ENCODE data around the gene CCNB3. TPM values are rescaled to one million over a fixed set of nuclear protein-coding genes. Genes with fewer than 3 reads are reported as not detected.

The CCNB3 gene, protein sequence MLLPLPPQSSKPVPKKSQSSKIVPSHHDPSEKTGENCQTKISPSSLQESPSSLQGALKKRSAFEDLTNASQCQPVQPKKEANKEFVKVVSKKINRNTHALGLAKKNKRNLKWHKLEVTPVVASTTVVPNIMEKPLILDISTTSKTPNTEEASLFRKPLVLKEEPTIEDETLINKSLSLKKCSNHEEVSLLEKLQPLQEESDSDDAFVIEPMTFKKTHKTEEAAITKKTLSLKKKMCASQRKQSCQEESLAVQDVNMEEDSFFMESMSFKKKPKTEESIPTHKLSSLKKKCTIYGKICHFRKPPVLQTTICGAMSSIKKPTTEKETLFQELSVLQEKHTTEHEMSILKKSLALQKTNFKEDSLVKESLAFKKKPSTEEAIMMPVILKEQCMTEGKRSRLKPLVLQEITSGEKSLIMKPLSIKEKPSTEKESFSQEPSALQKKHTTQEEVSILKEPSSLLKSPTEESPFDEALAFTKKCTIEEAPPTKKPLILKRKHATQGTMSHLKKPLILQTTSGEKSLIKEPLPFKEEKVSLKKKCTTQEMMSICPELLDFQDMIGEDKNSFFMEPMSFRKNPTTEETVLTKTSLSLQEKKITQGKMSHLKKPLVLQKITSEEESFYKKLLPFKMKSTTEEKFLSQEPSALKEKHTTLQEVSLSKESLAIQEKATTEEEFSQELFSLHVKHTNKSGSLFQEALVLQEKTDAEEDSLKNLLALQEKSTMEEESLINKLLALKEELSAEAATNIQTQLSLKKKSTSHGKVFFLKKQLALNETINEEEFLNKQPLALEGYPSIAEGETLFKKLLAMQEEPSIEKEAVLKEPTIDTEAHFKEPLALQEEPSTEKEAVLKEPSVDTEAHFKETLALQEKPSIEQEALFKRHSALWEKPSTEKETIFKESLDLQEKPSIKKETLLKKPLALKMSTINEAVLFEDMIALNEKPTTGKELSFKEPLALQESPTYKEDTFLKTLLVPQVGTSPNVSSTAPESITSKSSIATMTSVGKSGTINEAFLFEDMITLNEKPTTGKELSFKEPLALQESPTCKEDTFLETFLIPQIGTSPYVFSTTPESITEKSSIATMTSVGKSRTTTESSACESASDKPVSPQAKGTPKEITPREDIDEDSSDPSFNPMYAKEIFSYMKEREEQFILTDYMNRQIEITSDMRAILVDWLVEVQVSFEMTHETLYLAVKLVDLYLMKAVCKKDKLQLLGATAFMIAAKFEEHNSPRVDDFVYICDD (N-terminal part only)
- polyA plus RNA-seq (2013), result 0.26 and 0.61 TPM in 2 replicates

DNA sequence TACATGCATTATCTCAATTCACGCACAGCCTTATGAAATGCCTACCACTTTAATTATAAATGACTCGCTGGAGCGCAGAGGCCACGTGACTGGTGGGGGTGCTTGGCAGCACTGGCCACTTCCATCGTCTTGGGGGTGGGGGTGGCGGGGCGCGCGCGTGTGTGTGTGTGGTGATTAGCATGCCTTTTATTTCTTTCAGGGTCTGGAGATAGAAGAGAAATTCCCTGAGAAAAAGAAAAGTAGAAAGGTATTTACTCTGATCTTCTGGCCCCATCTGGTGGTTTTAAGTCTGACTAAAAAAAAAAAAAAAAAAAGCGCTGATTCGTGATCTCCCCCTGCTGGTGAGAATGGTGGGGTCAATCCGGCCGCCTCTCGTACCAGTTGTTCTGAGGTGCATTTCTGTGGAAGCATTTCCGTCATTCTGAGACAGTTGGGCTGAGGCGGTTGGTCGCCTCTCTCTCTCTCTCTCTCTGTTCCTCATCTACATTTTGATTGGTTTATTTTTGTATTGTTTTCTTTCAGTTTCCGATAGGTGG, at the start of gene CCNB3:
Gene CCNB3, plus strand, starts transcription at position 402 of the 536 bp plus-strand sequence. CDS start 80,399 bp downstream, outside the sequence.
- no peak within 1 kb of the TSS for H2AK5ac ChIP-seq (ENCODE audit: low read length)
- H4K12ac ChIP-seq (ENCODE audit: low read depth, low read length), result peak within 1 kb of the TSS; percentile 44
- peak within 1 kb of the TSS; percentile 30 for H2BK12ac ChIP-seq (ENCODE audit: low read length)
- no CpG with 5 or more reads among the region's 19 CpGs for WGBS (ENCODE audit: extremely low coverage, insufficient coverage, insufficient read length)
- peaks cover 4 to 11% of the 10 kb centered on the region in 2 experiments for H3K4me1 ChIP-seq (ENCODE audit: control insufficient read depth in 1 of 2, insufficient read depth in 2 of 2, low read length in 2 of 2)
- no peaks in the 10 kb centered on the region for H3K36me3 ChIP-seq (ENCODE audit: control insufficient read depth in 1 of 2, insufficient read depth in 2 of 2, low read length in 2 of 2)
- H3K23ac ChIP-seq (ENCODE audit: low read length), result no peak within 1 kb of the TSS
- H3K9me3 ChIP-seq (ENCODE audit: insufficient read depth, low read depth, low read length), result no peaks in the 10 kb centered on the region
- no peak within 1 kb of the TSS for H3K18ac ChIP-seq (ENCODE audit: low read length)
- peak within 1 kb of the TSS; percentile 47 for H4K8ac ChIP-seq (ENCODE audit: low read depth, low read length)
- peak within 1 kb of the TSS; percentile 83 for H3K27ac ChIP-seq (ENCODE audit: low read depth, low read length)
- H3K9ac ChIP-seq (ENCODE audit: low read length), result no peak within 1 kb of the TSS
- no peak within 1 kb of the TSS for H3K4me2 ChIP-seq (ENCODE audit: low read length)
- H3K79me1 ChIP-seq (ENCODE audit: low read length), result peaks cover 24% of the 10 kb centered on the region
- H2AFZ ChIP-seq (ENCODE audit: insufficient read depth, low read length, poor library complexity), result no peak within 1 kb of the TSS
- H3K79me2 ChIP-seq (ENCODE audit: control insufficient read depth, insufficient read depth, low read length, poor library complexity), result peaks cover 4% of the 10 kb centered on the region
- H3K14ac ChIP-seq (ENCODE audit: low read length), result peak within 1 kb of the TSS; percentile 79
- no peaks in the 10 kb centered on the region for H3K27me3 ChIP-seq (ENCODE audit: insufficient read depth, low read length)
- H2BK120ac ChIP-seq (ENCODE audit: insufficient read depth, low read length, poor library complexity), result peak within 1 kb of the TSS; percentile 97
- H4K91ac ChIP-seq (ENCODE audit: low read depth, low read length), result peak within 1 kb of the TSS; percentile 85
- H3K4me3 ChIP-seq (ENCODE audit: low read depth, low read length), result no peak within 1 kb of the TSS
- peak; percentile 23 to 67 for DNase-seq
- peak within 1 kb of the TSS; percentile 80 for H2BK5ac ChIP-seq (ENCODE audit: low read depth, low read length, poor library complexity)
- peak within 1 kb of the TSS; percentile 14 for H3K4ac ChIP-seq (ENCODE audit: low read depth, low read length)

DNA sequence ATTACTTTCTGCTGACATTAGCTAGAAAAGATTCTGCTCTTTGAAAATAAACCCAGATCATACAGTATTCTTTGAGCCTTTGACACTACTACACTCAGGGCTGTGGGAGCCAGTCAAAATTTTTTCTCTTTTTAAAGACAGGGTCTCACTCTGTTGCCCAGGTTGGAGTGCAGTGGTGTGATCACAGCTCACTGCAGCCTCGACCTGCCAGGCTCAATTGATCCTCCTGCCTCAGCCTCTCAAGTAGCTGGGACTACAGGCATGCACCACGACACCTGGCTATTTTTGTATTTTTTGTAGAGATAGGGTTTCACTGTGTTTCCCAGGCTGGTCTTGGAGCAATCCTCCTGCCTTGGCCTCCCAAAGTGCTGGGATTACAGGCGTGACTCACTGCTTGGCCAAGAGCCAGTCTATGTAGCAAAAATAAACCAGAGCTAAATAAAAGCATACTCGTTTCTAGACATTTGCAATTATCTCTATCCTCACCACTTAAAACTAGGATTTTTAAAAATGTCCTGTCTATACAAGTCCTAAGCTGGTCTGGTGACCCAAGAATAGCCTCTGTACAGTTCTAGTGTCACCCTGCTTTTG, 46.9 kb upstream of the CCNB3 start:
- no peak for DNase-seq
- H2AK5ac ChIP-seq (ENCODE audit: low read length), result no peak overlapping the region
- H2BK12ac ChIP-seq (ENCODE audit: low read length), result no peak overlapping the region
- no peak overlapping the region for H3K4me3 ChIP-seq (ENCODE audit: low read depth, low read length)
- peak overlapping the region; percentile 9 for H4K12ac ChIP-seq (ENCODE audit: low read depth, low read length)
- peak overlapping the region; percentile 24 for H4K91ac ChIP-seq (ENCODE audit: low read depth, low read length)
- H3K18ac ChIP-seq (ENCODE audit: low read length), result no peak overlapping the region
- H3K36me3 ChIP-seq (ENCODE audit: control insufficient read depth in 1 of 2, insufficient read depth in 2 of 2, low read length in 2 of 2), result no peaks in the 10 kb centered on the region
- no peaks in the 10 kb centered on the region for H3K27me3 ChIP-seq (ENCODE audit: insufficient read depth, low read length)
- H2BK5ac ChIP-seq (ENCODE audit: low read depth, low read length, poor library complexity), result no peak overlapping the region
- no peak overlapping the region for H4K8ac ChIP-seq (ENCODE audit: low read depth, low read length)
- H2BK120ac ChIP-seq (ENCODE audit: insufficient read depth, low read length, poor library complexity), result no peak overlapping the region
- H3K9ac ChIP-seq (ENCODE audit: low read length), result no peak overlapping the region
- H3K4me2 ChIP-seq (ENCODE audit: low read length), result no peak overlapping the region
- no peak overlapping the region for H3K4ac ChIP-seq (ENCODE audit: low read depth, low read length)
- H3K79me1 ChIP-seq (ENCODE audit: low read length), result no peaks in the 10 kb centered on the region
- peaks cover 0 to 4% of the 10 kb centered on the region in 2 experiments for H3K4me1 ChIP-seq (ENCODE audit: control insufficient read depth in 1 of 2, insufficient read depth in 2 of 2, low read length in 2 of 2)
- H2AFZ ChIP-seq (ENCODE audit: insufficient read depth, low read length, poor library complexity), result no peak overlapping the region
- no peak overlapping the region for H3K14ac ChIP-seq (ENCODE audit: low read length)
- no peak overlapping the region for H3K27ac ChIP-seq (ENCODE audit: low read depth, low read length)
- H3K9me3 ChIP-seq (ENCODE audit: insufficient read depth, low read depth, low read length), result no peaks in the 10 kb centered on the region
- H3K23ac ChIP-seq (ENCODE audit: low read length), result no peak overlapping the region
- WGBS (ENCODE audit: extremely low coverage, insufficient coverage, insufficient read length), result no CpG with 5 or more reads among the region's 4 CpGs
- no peaks in the 10 kb centered on the region for H3K79me2 ChIP-seq (ENCODE audit: control insufficient read depth, insufficient read depth, low read length, poor library complexity)

DNA sequence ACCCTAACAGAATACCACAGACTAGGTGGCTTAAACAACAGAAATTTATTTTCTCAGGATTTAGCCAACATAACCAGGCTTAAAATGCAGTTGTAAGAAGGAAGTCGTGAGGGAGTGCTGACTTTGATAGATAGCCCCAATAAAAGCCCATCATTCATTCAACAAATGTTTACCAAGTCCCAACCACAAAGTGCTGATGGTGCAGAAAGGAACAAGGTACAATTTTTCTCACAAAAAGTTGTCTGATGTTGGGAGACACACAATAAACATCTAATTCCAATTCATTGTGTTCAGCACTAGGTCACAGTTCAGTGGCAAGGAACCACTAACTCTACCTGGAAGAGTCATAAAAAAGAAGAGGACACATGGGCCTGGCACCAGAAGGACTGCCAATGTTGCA, 46.0 kb upstream of the CCNB3 start:
- Histone ChIP-seq H3K27me3 (ENCODE audit: insufficient read depth, low read length) (no peaks in the 10 kb centered on the region), H4K12ac (ENCODE audit: low read depth, low read length) (no peak overlapping the region), H2BK12ac (ENCODE audit: low read length) (no peak overlapping the region), H3K36me3 (ENCODE audit: control insufficient read depth in 1 of 2, insufficient read depth in 2 of 2, low read length in 2 of 2) (no peaks in the 10 kb centered on the region), H2AFZ (ENCODE audit: insufficient read depth, low read length, poor library complexity) (no peak overlapping the region), H3K79me2 (ENCODE audit: control insufficient read depth, insufficient read depth, low read length, poor library complexity) (no peaks in the 10 kb centered on the region), H3K79me1 (ENCODE audit: low read length) (no peaks in the 10 kb centered on the region), H2BK120ac (ENCODE audit: insufficient read depth, low read length, poor library complexity) (no peak overlapping the region), H3K4me3 (ENCODE audit: low read depth, low read length) (no peak overlapping the region), H3K4me2 (ENCODE audit: low read length) (no peak overlapping the region), H3K23ac (ENCODE audit: low read length) (no peak overlapping the region), H3K9ac (ENCODE audit: low read length) (no peak overlapping the region), H3K4me1 (ENCODE audit: control insufficient read depth in 1 of 2, insufficient read depth in 2 of 2, low read length in 2 of 2) (peaks cover 0 to 4% of the 10 kb centered on the region in 2 experiments), H3K18ac (ENCODE audit: low read length) (no peak overlapping the region), H3K14ac (ENCODE audit: low read length) (no peak overlapping the region), H4K91ac (ENCODE audit: low read depth, low read length) (no peak overlapping the region), H4K8ac (ENCODE audit: low read depth, low read length) (no peak overlapping the region), H3K27ac (ENCODE audit: low read depth, low read length) (no peak overlapping the region), H2AK5ac (ENCODE audit: low read length) (no peak overlapping the region), H2BK5ac (ENCODE audit: low read depth, low read length, poor library complexity) (no peak overlapping the region), H3K4ac (ENCODE audit: low read depth, low read length) (no peak overlapping the region), H3K9me3 (ENCODE audit: insufficient read depth, low read depth, low read length) (no peaks in the 10 kb centered on the region)
- no peak for DNase-seq
- WGBS (ENCODE audit: extremely low coverage, insufficient coverage, insufficient read length), result no CpG with 5 or more reads among the region's 1 CpG

Measured in trophoblast cell (in vitro differentiated cells and primary cell).